ENCODE data around the gene BTRC. TPM values are rescaled to one million over a fixed set of nuclear protein-coding genes. Genes with fewer than 3 reads are reported as not detected.

Gene BTRC
- total RNA-seq, 3 donors from 2014 or later (not counting 1 experiment from before 2014, with no cell fraction given), result 13.5 to 22.8 (median 15.2) TPM

GRCh38 chr10:101394524-101395133 is 40.7 kb downstream of the BTRC start:
- H3K27me3 Mint-ChIP-seq (ENCODE audit: low read depth in 2 of 2), result no peaks in the 10 kb centered on the region
- Histone ChIP-seq H3K27me3 (ENCODE audit: control insufficient read depth, insufficient read depth, low read length) (no peaks in the 10 kb centered on the region), H3K4me1 (ENCODE audit: control insufficient read depth, insufficient read depth, low read length) (no peaks in the 10 kb centered on the region), H3K9me3 (ENCODE audit: control insufficient read depth, insufficient read depth, low read length) (no peaks in the 10 kb centered on the region), H3K36me3 (ENCODE audit: control insufficient read depth, insufficient read depth, low read length) (no peaks in the 10 kb centered on the region), H3K27ac (ENCODE audit: low read length) (no peak overlapping the region), H3K4me3 (ENCODE audit: low read length) (no peak overlapping the region)
- intact Hi-C loops (cut with micrococcal nuclease), result no loop called here
- H3K4me3 Mint-ChIP-seq, result no peak overlapping the region
- H3K27ac Mint-ChIP-seq, result peak overlapping the region in 1 of 2 donors; percentile 15
- ATAC-seq (peak in 1 of 3 donors; percentile 36), DNase-seq (no peak)
- H3K4me1 Mint-ChIP-seq, result peaks cover 12 to 15% of the 10 kb centered on the region in 2 donors
- no peak for TF ChIP-seq CTCF (IDR thresholded peaks at IDR 0.05)
- no peaks in the 10 kb centered on the region for H3K9me3 Mint-ChIP-seq
- 95% methylated on average over 3 of the region's 5 CpGs for WGBS (ENCODE audit: insufficient coverage)
- no peaks in the 10 kb centered on the region for H3K36me3 Mint-ChIP-seq

GRCh38 chr10:101397140-101397539 is 43.2 kb downstream of the BTRC start:
- no peak overlapping the region for H3K4me3 ChIP-seq (ENCODE audit: low read length)
- Mint-ChIP-seq H3K4me1 (peaks cover 15 to 21% of the 10 kb centered on the region in 2 donors), H3K27me3 (ENCODE audit: low read depth in 2 of 2) (no peaks in the 10 kb centered on the region), H3K36me3 (no peaks in the 10 kb centered on the region), H3K9me3 (no peaks in the 10 kb centered on the region), H3K4me3 (no peak overlapping the region), H3K27ac (peak overlapping the region in 1 of 2 donors; percentile 61)
- H3K4me1 ChIP-seq (ENCODE audit: control insufficient read depth, insufficient read depth, low read length), result no peaks in the 10 kb centered on the region
- no peaks in the 10 kb centered on the region for H3K9me3 ChIP-seq (ENCODE audit: control insufficient read depth, insufficient read depth, low read length)
- no peaks in the 10 kb centered on the region for H3K27me3 ChIP-seq (ENCODE audit: control insufficient read depth, insufficient read depth, low read length)
- no peaks in the 10 kb centered on the region for H3K36me3 ChIP-seq (ENCODE audit: control insufficient read depth, insufficient read depth, low read length)
- TF ChIP-seq CTCF (IDR thresholded peaks at IDR 0.05), result no peak
- H3K27ac ChIP-seq (ENCODE audit: low read length), result no peak overlapping the region
- ATAC-seq, result peak in 2 of 3 donors; percentile 69 to 79
- intact Hi-C loops (cut with micrococcal nuclease), result no loop called here
- peak in 1 of 2 donors; percentile 82 for DNase-seq

GRCh38 chr10:101400585-101400984 is 46.6 kb downstream of the BTRC start:
- H3K4me3 ChIP-seq (ENCODE audit: low read length), result no peak overlapping the region
- Mint-ChIP-seq H3K36me3 (no peaks in the 10 kb centered on the region), H3K9me3 (no peaks in the 10 kb centered on the region), H3K27ac (no peak overlapping the region), H3K4me1 (peaks cover 14 to 34% of the 10 kb centered on the region in 2 donors), H3K4me3 (no peak overlapping the region), H3K27me3 (ENCODE audit: low read depth in 2 of 2) (no peaks in the 10 kb centered on the region)
- H3K4me1 ChIP-seq (ENCODE audit: control insufficient read depth, insufficient read depth, low read length), result no peaks in the 10 kb centered on the region
- no peak overlapping the region for H3K27ac ChIP-seq (ENCODE audit: low read length)
- 100% methylated on average over 2 of the region's 3 CpGs for WGBS (ENCODE audit: insufficient coverage)
- H3K9me3 ChIP-seq (ENCODE audit: control insufficient read depth, insufficient read depth, low read length), result no peaks in the 10 kb centered on the region
- TF ChIP-seq CTCF (IDR thresholded peaks at IDR 0.05), result no peak
- H3K36me3 ChIP-seq (ENCODE audit: control insufficient read depth, insufficient read depth, low read length), result no peaks in the 10 kb centered on the region
- H3K27me3 ChIP-seq (ENCODE audit: control insufficient read depth, insufficient read depth, low read length), result no peaks in the 10 kb centered on the region
- intact Hi-C loops (cut with micrococcal nuclease), result no loop called here
- ATAC-seq, result no peak
- DNase-seq, result no peak

- no peaks in the 10 kb centered on the region for H3K9me3 ChIP-seq (ENCODE audit: control insufficient read depth, insufficient read depth, low read length)
- H3K36me3 Mint-ChIP-seq, result no peaks in the 10 kb centered on the region
- no peaks in the 10 kb centered on the region for H3K27me3 Mint-ChIP-seq (ENCODE audit: low read depth in 2 of 2)
- intact Hi-C loops (cut with micrococcal nuclease), result no loop called here
- H3K36me3 ChIP-seq (ENCODE audit: control insufficient read depth, insufficient read depth, low read length), result no peaks in the 10 kb centered on the region
- H3K4me3 Mint-ChIP-seq, result no peak overlapping the region
- TF ChIP-seq CTCF (IDR thresholded peaks at IDR 0.05), result no peak
- no peaks in the 10 kb centered on the region for H3K27me3 ChIP-seq (ENCODE audit: control insufficient read depth, insufficient read depth, low read length)
- H3K4me1 ChIP-seq (ENCODE audit: control insufficient read depth, insufficient read depth, low read length), result no peaks in the 10 kb centered on the region
- H3K4me3 ChIP-seq (ENCODE audit: low read length), result no peak overlapping the region
- H3K9me3 Mint-ChIP-seq, result no peaks in the 10 kb centered on the region
- no peak for DNase-seq
- no peak overlapping the region for H3K27ac Mint-ChIP-seq
- ATAC-seq, result no peak
- peaks cover 10 to 30% of the 10 kb centered on the region in 2 donors for H3K4me1 Mint-ChIP-seq
- no peak overlapping the region for H3K27ac ChIP-seq (ENCODE audit: low read length)
Observed at GRCh38 chr10:101402711-101403110, 48.7 kb downstream of the BTRC start.

Data from natural killer cell (primary cell).